ENCODE data around the gene LCE1C. TPM values are rescaled to one million over a fixed set of nuclear protein-coding genes. Genes with fewer than 3 reads are reported as not detected.

The LCE1C gene
- total RNA-seq, 4 donors from 2014 or later, result not detected

DNA sequence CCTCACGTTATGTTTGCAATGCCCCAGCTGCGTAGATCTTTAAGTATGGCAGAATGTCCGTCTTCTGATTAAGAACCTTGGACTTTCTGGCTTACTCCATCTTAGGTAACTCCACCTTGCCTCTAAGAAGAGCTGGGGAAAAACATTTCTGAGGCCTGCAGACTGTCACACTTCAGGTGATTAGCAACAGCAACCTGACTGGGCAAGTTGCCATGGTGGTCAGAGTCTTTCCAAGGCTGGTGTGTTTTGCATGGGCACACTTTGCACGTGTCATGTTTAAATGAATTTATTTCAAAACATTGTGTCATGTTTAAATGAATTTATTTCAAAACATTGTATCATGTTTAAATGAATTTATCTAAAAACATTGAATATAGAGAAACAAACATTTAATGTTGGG is 47.8 kb downstream of the LCE1C start:
- TF ChIP-seq CTCF (IDR thresholded peaks at IDR 0.05 in 4 of 5, conservative IDR thresholded peaks at IDR 0.05 in 1 of 5) (no peak), POLR2A (IDR thresholded peaks at IDR 0.05) (no peak)
- in situ Hi-C loops (cut with MboI; ENCODE audit: low sequenced_read_pairs in 4 of 4), result no loop called here
- ATAC-seq (no peak), DNase-seq (no peak)
- Histone ChIP-seq H3K4me1 (no peaks in the 10 kb centered on the region), H3K9me3 (no peaks in the 10 kb centered on the region), H3K27ac (no peak overlapping the region), H3K4me3 (no peak overlapping the region), H3K36me3 (no peaks in the 10 kb centered on the region), H3K27me3 (no peaks in the 10 kb centered on the region)
- intact Hi-C loops (cut with DNase I; ENCODE audit: low total_unique reads), result no loop called here

DNA sequence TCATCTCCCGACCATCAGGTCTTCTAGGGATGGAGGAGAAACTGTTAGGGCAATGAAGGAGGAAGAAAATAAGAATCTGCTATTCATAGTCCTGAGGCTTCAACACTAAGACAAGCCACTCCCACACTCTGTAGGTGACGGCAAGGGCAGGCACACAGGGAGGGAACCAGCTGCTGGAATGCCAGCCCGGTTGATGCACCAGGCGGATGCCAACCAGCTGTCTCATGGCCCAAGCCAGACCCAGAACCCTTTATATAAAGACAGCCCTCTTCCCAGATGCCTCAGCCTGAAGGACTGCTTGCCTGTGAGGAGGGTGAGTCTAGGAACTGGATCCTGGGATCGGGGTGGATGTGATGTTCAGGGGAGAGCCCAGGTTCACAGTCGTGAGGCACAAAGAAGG is 48.7 kb downstream of the LCE1C start, which contains the start of gene KPRP:
Gene KPRP (plus strand): TSS at position 279 of the 400 bp plus-strand sequence. CDS start 1,564 bp downstream, outside the sequence.
- H3K9me3 ChIP-seq, result no peaks in the 10 kb centered on the region
- no peak for DNase-seq
- in situ Hi-C loops (cut with MboI; ENCODE audit: low sequenced_read_pairs in 4 of 4) (no loop called here), intact Hi-C loops (cut with DNase I; ENCODE audit: low total_unique reads) (no loop called here)
- TF ChIP-seq POLR2A (IDR thresholded peaks at IDR 0.05), result no peak
- TF ChIP-seq CTCF (IDR thresholded peaks at IDR 0.05 in 4 of 5, conservative IDR thresholded peaks at IDR 0.05 in 1 of 5), result no peak
- ATAC-seq, result no peak
- H3K27me3 ChIP-seq, result no peaks in the 10 kb centered on the region
- no peak within 1 kb of the TSS for H3K4me3 ChIP-seq
- no peak within 1 kb of the TSS for H3K27ac ChIP-seq
- H3K36me3 ChIP-seq, result no peaks in the 10 kb centered on the region
- no peaks in the 10 kb centered on the region for H3K4me1 ChIP-seq

GRCh38 chr1:152756872-152757271 is 49.6 kb downstream of the LCE1C start:
- no peaks in the 10 kb centered on the region for H3K9me3 ChIP-seq
- H3K27ac ChIP-seq, result no peak overlapping the region
- ATAC-seq, result no peak
- no peak for DNase-seq
- H3K4me1 ChIP-seq, result no peaks in the 10 kb centered on the region
- no peaks in the 10 kb centered on the region for H3K27me3 ChIP-seq
- no peak overlapping the region for H3K4me3 ChIP-seq
- TF ChIP-seq CTCF (IDR thresholded peaks at IDR 0.05 in 4 of 5, conservative IDR thresholded peaks at IDR 0.05 in 1 of 5) (no peak), POLR2A (IDR thresholded peaks at IDR 0.05) (no peak)
- no peaks in the 10 kb centered on the region for H3K36me3 ChIP-seq
- intact Hi-C loops (cut with DNase I; ENCODE audit: low total_unique reads) (no loop called here), in situ Hi-C loops (cut with MboI; ENCODE audit: low sequenced_read_pairs in 4 of 4) (no loop called here)

Other genes starting within 250 kb of the LCE1C start
- gene LCE3E, start 239.9 kb downstream of the LCE1C start, total RNA-seq, result not detected
- gene LCE3D, start 226.1 kb downstream of the LCE1C start, total RNA-seq, result not detected
- gene LCE3C, start 206.4 kb downstream of the LCE1C start, total RNA-seq, result not detected
- gene LCE3B, start 192.8 kb downstream of the LCE1C start, total RNA-seq, result not detected
- not detected for gene LCE3A, start 183.5 kb downstream of the LCE1C start, total RNA-seq
- not detected for gene LCE2D, start 143.3 kb downstream of the LCE1C start, total RNA-seq
- not detected for gene LCE2C, start 131.4 kb downstream of the LCE1C start, total RNA-seq
- gene LCE2B, start 120.5 kb downstream of the LCE1C start, total RNA-seq, result not detected
- gene LCE2A, start 108.3 kb downstream of the LCE1C start, total RNA-seq, result not detected
- not detected for gene LCE4A, start 98.5 kb downstream of the LCE1C start, total RNA-seq
- gene KPRP, start 48.6 kb downstream of the LCE1C start, total RNA-seq, result not detected
- gene LCE1F, start 31.5 kb downstream of the LCE1C start, total RNA-seq, result not detected
- gene LCE1E, start 20.4 kb downstream of the LCE1C start, total RNA-seq, result not detected
- gene LCE1D, start 9.9 kb downstream of the LCE1C start, total RNA-seq, result not detected
- not detected for gene LCE1B, start 5.3 kb upstream of the LCE1C start, total RNA-seq
- gene LCE1A, start 20.8 kb upstream of the LCE1C start, total RNA-seq, result not detected
- gene LCE6A, start 36.2 kb upstream of the LCE1C start, total RNA-seq, result not detected
- not detected for gene LCE7A, start 53.3 kb upstream of the LCE1C start, total RNA-seq
- not detected for gene SMCP, start 71.7 kb upstream of the LCE1C start, total RNA-seq
- gene IVL, start 101.9 kb upstream of the LCE1C start, total RNA-seq, result not detected
- gene SPRR5, start 140.6 kb upstream of the LCE1C start, total RNA-seq, result not detected
- not detected for gene SPRR4, start 164.0 kb upstream of the LCE1C start, total RNA-seq
- not detected for gene SPRR1A, start 177.4 kb upstream of the LCE1C start, total RNA-seq
- gene SPRR3, start 195.1 kb upstream of the LCE1C start, total RNA-seq, result not detected
- not detected for gene SPRR1B, start 224.6 kb upstream of the LCE1C start, total RNA-seq
- gene SPRR2D, start 234.5 kb upstream of the LCE1C start, total RNA-seq, result not detected